ENCODE results near the gene SPEF2.

GRCh38 chr5:35773967-35774366, 156.3 kb downstream of the SPEF2 start:
- TF ChIP-seq CTCF (IDR thresholded peaks at IDR 0.05 in 2 of 3, conservative IDR thresholded peaks at IDR 0.05 in 1 of 3; ENCODE audit: insufficient read depth in 2 of 3, low read depth in 1 of 3, low read length in 3 of 3) = no peak
- no peak for TF ChIP-seq TCF7 (IDR thresholded peaks at IDR 0.05; ENCODE audit: borderline replicate concordance)
- TF ChIP-seq JUND (IDR thresholded peaks at IDR 0.05; ENCODE audit: borderline replicate concordance, low read depth, low read length) = no peak
- TF ChIP-seq JUND (tag; IDR thresholded peaks at IDR 0.05; ENCODE audit: borderline replicate concordance, low read depth, low read length) = no peak
- TF ChIP-seq KLF1 (tag; IDR thresholded peaks at IDR 0.05) = no peak
- no peak for TF ChIP-seq HDAC2 (IDR thresholded peaks at IDR 0.05)
- no peak for TF ChIP-seq TCF3 (CRISPR knock-in tag; IDR thresholded peaks at IDR 0.05)
- TF ChIP-seq MAZ (CRISPR knock-in tag; conservative IDR thresholded peaks at IDR 0.05 in 1 of 2, IDR thresholded peaks at IDR 0.05 in 1 of 2) = no peak
- TF ChIP-seq POLR2A (conservative IDR thresholded peaks at IDR 0.05) = no peak
- no peak for TF ChIP-seq POLR2AphosphoS5 (IDR thresholded peaks at IDR 0.05; ENCODE audit: control insufficient read depth, insufficient read depth, low read depth, low read length)
- TF ChIP-seq CEBPB (tag; IDR thresholded peaks at IDR 0.05) = no peak
